Stimulated activated CD8-positive, alpha-beta memory T cell treated with anti-CD3 and anti-CD28 coated beads, Interleukin-4, amount 100 ng/mL, for 4 hours (primary cell): ENCODE data around the gene TRPT1.
A peak's percentile ranks its signal among the peaks of the same experiment; 100 is the strongest.

ENCODE experiments used
- DNase-seq, 2 donors: peaks; one replicate each; pipeline ENCODE4 v3.0.0-alpha.2; 2020; ENCODE audit warnings: low read depth in 2 of 2, low spot score in 1 of 2

TRPT1 gene

DNA sequence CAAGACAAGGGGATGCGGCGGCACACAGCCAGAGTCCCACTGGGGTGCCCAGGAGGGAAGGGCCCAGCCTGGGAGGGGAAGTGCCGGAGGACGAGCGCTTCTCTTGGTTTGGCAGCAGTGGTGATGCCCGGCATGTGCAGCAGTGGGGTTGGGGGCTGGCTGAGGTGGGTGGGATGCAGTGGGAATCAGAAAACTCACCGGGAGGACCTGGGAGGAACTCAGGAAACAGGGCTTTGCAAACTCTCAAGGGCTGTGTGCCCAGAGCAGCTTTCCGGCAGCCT is 16.5 kb downstream of the TRPT1 start:
- no peak for DNase-seq

DNA sequence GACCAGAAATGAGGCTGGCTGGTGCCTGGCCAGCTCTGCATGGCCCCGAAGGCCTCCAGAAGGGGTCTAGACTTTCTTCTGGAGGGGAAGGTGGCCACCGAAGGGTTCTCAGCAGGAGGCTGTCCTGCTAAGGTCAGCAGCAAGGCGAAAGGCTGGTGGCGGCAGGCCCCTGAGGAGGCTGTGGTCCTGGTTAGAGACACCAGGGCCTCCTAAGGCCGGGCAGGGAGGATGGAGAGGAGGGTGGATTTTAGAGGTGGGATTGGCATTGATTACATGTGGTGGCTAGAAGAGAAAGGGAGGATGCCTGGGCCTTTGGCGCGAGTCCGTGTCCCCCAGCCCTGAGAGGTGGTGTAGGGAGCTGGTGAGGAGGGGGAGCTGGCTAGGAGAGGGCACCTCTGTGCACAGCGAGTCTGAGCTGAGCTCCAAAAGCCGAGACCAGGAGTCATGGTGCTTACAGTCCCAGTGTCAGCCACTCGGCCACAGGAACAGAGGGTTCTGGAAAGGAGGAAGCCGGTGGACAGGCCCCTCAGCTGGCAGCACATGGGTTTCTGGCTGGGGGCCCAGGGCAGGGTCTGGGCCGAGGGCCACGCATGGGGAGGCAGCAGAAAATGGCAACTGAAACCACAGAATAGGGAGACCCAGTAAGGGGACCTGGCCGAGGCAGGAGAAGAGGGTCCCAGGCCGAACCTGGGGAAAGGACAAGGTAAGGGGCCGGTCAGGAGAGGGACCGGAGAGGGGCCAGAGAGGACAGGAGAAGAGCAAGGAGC is 17.0 kb downstream of the TRPT1 start:
- DNase-seq = no peak

DNA sequence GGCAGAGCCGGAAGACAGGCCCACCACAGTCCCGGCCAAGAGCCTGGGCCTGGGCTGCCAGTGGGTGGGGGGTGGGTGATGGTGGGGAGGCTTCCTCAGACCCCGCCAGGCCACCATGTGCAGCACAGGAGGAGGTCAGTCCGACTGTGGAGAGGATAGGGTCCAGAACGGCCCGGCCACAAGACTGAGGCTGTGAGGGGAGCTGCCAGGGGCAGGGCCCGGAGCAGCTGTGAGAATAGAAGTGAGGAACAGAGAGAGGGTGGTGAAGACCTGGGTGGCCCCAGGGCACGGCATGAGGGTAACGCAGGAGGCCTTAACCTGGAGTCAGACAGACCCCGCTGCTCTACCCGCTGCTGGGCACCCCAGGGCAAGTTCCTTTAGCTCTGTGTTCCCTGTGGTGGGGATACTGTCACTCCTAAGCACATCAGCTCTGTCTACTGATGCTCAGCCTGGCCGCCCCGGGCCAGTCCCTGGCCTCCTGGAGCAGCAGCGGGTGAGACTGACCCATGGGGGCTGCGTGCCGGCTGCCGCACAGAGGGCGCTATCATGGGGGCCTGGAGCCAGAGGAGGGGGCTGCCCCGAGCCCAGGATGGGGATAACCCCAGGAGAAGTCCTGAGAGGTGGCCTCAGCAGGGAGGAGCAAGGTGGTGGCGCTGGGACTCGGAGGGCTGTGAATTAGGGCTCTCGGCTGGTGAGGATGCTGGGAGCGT is 17.7 kb downstream of the TRPT1 start:
- DNase-seq = no peak

DNA sequence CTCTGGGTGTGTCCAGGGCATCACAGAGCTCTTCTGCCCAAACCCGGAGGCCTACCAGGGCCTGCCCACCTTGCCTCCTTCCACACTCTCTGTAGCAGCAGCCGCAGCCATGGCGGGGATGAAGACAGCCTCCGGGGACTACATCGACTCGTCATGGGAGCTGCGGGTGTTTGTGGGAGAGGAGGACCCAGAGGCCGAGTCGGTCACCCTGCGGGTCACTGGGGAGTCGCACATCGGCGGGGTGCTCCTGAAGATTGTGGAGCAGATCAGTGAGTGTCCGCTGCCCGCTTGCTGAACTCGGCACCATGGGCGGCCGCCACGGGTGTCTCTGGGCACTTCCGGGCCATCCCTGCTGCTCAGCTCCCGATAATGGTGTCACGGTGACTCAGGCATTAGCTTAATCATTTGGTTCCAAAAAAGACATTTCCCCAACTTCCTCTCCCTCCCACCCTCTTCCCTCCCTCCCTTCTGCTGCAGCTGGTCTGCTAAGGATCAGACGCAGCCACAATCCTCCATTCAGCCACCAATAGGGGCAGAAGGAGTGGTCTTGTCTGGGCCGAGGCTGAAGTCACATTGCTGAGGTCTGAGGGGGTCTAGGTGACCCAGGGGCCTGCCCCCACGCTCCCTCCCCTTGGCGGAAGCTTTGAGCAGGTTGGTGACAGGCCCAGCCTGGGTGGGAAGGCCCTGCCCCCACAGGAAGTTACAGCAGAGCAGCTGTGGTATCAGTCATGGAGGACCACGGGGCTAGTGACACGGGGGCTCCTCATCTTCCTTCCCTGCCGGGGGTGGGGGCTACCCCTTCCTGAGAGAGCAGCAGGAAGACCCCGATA is 18.5 kb downstream of the TRPT1 start:
- peak in 1 of 2 donors; percentile 79 for DNase-seq

DNA sequence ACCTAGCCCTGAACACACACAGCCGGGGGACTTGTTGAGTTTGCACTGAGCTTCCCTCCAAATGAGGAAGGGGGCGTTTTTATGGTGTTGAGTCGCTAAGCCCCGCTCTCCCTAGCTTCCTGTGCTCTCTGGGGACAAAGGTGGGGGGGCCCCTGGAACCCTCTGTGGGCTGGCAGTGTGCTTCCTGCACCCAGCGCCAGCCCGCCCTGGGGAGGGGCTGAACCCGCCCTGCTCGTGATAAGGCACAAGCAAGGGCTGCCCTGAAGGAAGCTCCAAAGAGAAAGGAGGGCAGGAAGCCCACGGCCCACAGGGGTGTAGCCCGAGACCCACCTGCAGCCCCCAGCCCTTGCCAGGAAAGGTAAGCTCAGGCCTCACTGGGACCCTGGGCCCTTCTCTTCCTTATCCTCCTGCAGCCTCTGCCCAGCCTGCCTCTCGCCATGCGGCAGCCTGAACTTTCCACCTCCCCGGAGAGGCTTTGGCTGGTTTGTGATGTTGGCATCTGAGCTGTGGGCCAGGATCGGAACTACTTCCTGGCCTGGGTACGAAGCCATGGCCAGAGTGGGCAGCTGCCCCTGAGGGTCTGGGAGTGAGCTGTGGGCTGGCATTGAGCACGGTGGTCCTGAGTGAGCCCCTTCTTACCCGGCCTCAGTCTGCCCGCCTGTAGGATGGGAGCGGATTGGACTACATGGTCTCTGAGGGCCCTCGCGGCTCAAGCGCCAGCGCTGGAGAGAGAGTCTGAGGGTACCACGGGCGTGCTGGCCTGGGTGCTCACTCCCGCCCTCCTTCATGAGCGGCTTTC is 19.3 kb downstream of the TRPT1 start, which contains the start of gene FERMT3:
Gene FERMT3 (plus strand): TSS at position 265 of the 799 bp plus-strand sequence. CDS start 644 bp downstream, outside the sequence.
- peak in 1 of 2 donors; percentile 57 for DNase-seq

DNA sequence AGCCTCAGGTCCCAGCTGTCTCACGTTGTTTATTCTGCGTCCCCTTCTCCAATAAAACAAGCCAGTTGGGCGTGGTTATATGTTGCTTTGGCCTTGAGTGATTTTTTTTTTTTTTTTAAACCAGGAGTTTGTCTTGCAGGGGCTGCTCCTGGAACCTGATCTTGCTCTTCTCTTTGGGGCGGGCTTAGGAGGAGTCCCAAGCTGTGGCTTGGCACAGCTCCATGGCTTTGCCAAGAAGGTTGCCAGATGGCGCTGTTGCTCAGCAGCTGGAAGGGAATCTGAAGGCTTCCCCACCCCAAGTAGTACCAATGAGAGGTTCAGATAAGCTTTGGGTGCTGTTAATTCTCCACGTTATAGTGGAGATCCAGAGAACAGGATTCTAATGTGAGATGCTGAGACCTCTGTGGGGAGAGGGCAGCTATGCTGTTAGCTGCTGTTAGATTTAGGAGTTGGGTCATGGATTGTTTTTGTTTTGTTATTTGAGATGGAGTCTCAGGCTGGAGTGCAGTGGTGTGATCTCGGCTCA is 21.5 kb downstream of the TRPT1 start:
- DNase-seq = peak; percentile 50 to 61

DNA sequence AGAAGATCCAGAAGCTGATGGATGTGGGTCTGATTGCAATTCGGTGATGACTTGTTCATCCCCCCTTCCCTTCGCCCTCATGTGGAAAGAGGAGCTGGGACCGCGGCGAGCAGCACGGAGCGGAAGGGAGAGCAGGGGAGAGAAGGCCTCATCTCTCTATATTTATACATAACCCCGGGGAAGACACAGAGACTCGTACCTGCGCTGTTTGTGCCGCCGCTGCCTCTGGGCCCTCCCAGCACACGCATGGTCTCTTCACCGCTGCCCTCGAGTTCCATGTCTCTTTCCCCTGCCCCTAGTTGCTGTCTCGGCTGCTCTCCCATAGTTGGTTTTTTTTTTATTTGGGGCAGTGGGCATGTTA is 21.9 kb downstream of the TRPT1 start:
- no peak for DNase-seq

DNA sequence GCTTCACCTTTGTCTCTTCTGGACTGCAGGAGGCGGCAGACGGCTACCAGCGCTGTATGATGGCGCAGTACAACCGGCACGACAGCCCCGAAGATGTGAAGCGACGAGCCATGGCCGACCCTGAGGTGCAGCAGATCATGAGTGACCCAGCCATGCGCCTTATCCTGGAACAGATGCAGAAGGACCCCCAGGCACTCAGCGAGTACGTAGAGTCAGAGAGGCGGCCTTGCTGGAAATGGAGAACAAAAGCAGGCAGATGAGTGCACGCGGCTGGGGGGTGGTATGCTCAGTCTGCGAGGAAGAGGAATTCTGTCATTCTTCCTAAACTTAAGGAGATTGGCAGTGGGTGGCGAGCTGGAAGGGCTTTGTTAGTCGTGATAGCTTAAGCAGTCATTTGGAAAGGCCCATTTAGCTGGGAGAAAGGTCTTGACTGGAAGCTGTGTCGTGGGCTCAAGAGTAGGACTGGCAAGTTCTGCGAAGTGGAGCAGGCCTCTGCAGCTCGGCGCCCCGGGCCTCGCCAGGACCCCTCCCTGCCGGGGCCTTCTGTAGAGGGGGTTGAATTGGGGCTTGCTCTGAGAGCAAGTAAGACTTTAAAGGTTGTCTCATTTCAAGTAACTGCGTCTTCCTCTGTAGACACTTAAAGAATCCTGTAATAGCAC is 22.4 kb downstream of the TRPT1 start:
- no peak for DNase-seq

DNA sequence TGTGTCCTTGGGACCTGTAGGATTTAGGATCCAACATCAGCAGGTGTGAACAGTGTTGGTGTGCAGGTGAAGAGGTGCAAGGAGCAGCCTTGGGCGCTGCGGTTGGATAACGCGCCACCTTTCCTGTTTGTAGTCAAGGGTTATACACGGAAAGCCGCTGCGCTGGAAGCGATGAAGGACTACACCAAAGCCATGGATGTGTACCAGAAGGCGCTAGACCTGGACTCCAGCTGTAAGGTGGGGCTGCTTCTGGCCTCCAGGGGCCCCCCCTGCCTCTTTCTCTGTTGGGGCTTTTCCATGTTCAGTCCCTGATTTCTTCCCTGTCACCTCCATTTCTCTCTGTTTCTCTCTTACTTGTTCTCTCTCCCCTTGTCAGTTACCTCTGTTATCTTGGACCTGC is 23.0 kb downstream of the TRPT1 start:
- DNase-seq = no peak

DNA sequence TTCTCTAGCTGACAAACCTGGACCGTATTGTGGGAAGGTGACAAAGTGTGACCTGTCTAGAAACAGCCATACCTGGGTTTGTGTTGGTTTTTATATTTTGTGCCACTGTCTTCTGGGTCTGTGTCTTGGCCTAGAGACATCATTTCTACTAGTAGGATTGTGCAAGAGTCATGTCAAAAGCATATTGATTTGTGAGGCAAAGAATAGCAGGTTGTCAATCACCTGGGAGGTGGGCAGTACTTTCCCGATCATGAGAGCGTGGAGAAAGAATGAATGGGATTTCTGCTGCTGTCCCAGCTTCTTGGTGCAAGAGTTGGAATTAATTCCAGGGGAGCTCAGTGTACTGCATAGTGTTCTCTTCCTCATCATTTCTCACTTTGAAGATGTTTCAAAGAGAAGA is 24.4 kb downstream of the TRPT1 start:
- DNase-seq = no peak

DNA sequence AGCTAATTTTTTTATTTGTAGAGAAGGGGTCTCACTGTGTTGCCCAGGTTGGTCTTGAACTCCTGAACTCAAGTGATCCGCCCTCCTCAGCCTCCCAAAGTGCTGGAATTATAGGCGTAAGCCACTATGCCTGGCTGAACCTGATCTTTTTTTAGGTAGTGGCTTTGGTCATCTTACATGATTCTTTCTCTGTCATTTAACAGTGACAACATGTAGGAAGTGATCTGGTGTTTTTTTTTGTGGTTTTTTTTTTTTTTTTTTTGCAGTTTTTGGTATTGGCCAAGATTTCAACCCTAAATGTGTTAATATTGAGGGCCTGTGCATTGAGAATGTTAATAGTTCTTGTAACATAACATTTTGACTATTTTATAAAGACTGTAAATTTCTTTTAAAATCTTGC is 27.5 kb downstream of the TRPT1 start:
- no peak for DNase-seq

DNA sequence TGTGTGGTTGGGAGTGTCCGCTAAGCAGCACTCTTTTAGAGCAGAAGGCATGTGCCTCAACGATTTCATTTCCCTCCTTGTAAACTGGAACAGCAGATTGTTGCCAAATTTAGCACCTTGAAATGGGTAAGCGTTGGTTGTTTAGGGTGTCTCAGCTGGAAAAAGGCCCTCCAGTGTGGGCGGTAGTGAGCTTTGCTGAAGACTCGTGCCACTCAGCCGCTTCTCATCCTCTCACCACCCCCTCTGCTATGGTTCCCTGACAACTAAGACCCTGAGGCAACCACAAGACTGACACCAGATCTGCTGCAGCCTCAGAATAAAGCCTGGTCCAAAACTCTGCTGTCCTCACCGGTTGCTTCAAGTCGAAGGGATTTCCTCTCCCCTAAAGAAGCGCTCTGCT is 29.4 kb downstream of the TRPT1 start:
- no peak for DNase-seq

DNA sequence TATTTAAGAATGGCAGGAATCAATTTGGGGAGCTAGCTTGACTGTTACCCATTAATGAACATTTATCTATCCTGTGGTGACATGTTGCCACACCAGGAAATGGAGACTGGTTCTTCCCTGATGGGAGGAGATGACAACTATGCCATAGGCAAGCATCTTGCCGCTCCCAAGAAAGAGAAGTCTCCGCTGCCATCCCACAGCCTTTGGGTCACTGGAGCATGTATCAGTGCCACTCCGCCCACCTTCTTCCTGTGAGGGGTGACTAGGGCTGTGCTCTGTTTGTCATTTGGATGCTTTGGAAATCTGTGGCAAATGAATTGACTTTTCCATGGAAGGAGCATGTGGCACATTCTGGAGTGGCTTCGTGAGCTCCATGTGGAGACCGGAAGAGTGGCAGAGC is 33.6 kb downstream of the TRPT1 start:
- no peak for DNase-seq

DNA sequence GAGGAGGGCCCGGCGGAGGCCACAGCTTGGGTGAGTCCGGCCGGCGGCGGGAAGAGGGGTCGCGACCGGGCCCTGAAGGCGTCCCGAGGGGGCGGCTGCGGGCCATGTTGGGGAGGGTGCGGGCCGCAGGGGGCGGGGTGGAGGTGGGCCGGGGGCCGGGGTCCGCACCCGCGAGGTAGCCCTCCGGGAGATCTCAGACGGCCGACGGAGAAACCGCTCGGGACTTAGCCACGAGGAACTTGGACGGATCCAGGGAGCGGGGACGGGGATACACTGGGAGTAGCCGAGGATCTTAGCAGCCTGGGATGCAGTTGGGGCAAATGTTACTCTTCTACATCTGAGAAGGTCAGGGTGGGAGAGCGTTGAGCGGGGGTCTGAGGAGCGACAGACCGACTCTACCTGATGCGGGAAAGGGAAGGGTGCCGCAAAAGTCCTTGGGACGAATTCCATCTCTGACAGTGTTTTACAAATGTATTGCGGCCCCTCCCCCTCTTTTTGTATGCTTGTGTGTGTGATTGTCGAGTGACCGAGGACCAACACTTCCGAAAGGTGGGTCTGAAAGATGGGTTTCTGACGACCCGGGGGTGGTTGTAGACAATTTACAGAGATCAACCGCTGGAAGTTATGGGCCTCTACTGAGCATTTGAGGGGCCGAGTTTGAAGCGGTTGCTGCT is 39.4 kb downstream of the TRPT1 start:
- no peak for DNase-seq

DNA sequence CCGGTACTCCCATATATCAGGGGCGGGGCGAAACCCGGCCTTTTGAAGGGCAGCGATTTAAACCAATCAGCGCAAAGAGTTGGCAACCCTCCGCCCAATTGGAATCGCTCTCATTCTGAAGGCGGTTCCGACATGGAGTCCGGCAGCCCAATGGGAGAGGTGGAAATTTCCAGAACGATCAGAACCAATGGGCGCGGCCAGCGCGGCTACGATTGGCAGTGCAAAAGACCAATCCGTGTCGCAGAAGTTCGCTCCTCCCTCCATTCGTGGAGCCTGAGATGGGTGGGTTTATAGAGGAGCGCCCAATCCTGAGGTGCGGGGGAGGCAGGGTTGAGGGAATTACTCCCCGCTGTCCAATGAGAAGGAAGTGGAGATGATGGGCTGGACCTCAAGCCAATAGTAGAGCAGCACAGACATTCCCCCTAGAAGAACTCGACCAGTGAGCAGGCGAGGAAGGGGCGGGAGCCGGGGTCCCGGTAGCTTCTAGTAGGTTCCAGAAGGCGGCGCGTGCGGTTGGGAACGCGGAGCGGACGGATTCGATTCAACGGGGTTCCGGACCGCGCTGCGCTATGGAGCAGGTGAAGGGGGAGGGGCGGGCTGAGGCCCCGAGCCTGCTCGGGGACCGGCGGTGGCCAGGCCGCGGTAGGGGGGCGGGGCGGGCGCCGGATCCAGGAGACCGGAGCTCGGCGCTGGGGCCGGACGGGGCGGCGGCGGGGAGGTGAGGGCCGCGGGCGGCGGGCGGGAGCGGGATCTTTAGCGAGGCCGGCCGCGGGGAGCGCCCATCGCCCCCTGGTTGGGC is 40.1 kb downstream of the TRPT1 start, which contains the start of gene STIP1:
Gene STIP1 (plus strand): TSS at position 479 of the 799 bp plus-strand sequence. CDS start 91 bp downstream, at position 570.
- peak; percentile 96 to 98 for DNase-seq

DNA sequence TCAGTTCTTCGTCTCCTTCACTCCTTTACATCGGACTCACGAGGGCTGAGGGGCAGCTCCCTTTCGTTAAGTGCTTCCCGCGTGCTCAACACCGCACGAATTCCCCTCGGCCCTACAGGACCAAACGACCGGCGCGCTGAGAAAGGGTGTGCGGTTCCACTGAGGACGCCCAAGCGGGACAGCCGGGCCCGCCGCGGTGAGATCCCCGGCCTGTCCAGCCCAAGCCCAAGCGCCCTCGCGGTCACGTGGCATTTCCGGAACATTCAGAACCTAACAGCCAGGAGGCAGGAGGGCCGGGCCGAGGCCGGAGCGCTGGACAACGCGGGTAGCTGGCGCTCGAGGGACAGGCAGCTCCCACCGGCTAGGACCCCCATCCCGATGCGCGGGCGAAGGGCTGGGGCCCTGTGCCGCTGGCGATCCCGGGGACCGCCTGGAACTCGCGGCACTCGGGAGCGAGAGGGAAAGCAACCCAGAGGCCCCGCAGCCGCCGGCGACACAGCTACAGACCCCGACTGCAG is 40.8 kb downstream of the TRPT1 start:
- no peak for DNase-seq

DNA sequence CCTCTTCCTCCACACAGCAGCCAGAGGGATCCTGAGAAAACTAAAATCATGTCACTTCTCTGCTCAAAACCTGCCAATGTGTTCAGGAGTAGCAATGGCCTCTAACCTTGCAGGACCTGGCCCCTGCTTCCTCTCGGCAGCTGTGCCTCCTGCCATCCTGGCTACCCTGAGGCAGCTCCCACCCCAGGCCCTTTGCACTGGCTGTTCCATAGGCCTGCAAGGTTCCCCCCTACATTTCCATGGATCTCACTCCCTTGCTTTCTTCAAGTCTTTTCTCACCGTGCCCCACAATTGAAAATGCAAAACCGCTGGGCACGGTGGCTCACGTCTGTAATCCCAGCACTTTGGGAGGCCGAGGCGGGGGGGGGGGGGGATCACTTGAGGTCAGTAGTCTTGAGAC is 42.1 kb downstream of the TRPT1 start:
- DNase-seq = no peak

DNA sequence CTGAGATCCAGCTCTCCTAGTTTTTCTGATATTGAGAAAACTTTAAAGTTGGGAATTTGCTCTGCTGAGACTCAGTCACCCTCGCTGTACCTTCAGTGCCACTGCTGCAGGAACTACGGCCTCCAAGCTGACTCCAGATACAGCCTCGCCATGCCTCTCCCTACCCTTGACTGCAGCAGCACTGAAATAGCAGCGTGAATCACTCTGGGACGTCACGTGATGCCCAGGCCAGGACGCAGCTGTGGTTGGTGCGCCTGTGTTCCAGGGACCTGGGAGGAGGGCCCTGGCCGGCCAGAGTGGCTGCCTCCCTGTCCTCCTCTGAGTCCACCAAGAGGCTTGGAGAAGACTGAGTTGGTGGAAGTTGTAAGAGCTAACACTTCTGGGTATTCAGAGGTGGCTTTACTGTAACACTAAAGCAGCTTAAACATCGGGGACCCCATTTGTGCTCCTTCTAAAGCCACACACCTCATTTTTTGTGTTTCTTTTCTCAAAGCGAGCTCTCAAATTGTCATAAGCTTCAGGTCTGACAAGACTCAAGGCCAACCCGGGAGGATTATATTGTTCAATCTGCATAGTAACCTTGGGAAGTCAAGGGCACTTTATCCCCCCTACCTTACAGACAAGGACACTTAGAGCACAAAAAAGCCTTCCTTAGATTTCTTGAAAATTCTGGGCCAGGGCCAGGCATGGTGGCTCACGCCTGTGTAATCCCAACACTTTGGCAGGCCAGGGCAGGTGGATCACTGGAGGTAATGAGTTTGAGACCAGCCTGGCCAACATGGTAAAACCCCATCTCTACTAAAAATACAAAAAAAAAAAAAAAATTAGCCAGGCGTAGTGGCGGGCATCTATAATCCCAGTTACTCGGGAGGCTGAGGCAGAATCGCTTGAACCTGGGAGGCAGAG is 44.2 kb downstream of the TRPT1 start:
- DNase-seq = no peak
